DND-41 (cell line): ENCODE measurements around the gene KRT32.

Experiments
- CTCF ChIP-seq: IDR thresholded peaks from 2 replicates; pipeline ENCODE4 v1.5.1; 2012; ENCODE audit warnings: borderline replicate concordance, low read length, moderate library complexity, mild to moderate bottlenecking; ENCODE audit not compliant: poor library complexity, severe bottlenecking; ENCODE audit errors: extremely low read depth
- EZH2 ChIP-seq: IDR thresholded peaks from 3 replicates; pipeline ENCODE4 v1.6.1; 2012; ENCODE audit warnings: borderline replicate concordance, low read depth, mild to moderate bottlenecking, moderate library complexity, low read length, inconsistent platforms; ENCODE audit not compliant: severe bottlenecking

DNA sequence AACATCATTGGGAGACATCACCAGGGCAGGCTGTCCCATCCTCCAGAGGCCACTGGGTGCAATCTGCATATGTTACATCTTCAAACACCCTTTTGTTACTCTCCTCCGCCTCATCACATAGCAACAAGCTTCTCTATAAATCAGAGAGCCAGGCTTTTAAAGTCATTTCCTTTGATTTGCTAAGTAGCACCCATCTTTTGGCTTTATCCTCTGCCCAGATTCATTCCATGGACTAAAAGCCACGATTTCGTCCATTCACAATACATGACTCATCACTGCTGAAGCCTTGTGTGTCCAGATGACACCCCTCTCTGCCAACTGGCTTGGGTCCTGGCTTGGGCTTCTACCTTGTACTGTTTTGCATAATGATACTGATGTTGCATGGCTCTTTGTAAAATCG, 24.4 kb downstream of the KRT32 start:
- TF ChIP-seq CTCF = no peak
- TF ChIP-seq EZH2 = no peak
